ENCODE results near the gene PDXK.

DNA sequence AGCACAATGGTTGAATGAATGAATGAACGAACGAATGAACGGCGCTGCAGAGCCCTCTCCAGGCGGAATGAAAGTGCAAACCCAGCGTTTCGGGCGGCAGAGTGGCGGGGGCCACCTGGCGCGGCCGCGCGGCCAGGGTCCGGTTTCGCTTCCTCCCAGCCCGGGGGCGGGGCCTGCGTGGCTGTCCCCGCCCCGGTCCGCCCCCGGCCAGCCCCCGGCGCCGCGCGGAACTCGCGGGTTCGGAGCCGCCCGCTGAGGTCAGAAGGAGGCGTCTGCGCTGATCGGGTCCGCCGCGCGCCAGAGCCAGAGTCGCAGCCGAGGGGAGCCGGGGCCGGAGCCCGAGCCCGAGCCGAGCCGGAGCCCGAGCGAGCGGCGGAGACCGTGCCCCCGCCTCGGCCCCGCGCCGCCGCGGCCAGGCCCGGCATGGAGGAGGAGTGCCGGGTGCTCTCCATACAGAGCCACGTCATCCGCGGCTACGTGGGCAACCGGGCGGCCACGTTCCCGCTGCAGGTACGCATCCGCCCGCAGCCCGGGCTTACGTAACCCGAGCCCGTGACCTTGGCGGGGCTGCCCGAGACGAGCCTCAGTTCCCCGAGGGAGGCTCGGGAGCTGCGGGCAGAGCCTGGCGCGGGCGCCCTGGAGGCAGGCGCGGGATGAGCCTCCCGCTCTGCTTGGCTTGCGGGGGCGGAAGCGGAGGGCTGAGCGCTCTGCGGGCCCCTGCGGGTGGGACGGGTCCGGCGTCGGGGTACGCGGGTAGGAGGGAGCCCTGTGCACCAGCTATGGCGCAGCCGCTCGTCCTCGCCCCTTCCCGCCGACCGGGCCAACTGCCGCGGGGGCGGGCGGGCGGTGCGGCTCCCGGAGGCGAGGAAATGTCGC lies at the start of gene PDXK:
- TF ChIP-seq CTCF (IDR thresholded peaks at IDR 0.05): peak in 1 of 4 experiments; percentile 1
- peak; percentile 85 to 91 for TF ChIP-seq POLR2A (IDR thresholded peaks at IDR 0.05)

All from uterus (tissue), 2 donors.